ENCODE data around the gene MYRFL.

The MYRFL gene

DNA sequence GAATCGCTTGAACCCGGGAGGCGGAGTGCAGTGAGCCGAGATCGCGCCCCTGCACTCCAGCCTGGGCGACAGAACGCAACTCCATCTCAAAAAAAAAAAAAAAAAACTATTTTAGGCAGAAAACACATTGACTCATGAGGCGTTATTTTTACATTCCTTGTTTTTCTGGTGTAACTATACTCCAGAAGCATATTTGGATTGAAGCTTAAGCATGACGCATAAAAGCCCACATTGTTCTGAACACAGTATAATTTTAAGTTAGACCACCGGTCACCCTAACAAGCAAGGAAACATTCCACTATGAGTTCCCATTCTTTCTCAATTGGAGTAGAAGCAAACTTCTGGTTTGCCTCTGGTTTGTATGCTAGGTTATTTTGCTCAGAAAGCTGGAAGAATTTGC lies 173.0 kb downstream of the MYRFL start:
- Histone ChIP-seq H3K36me3 (ENCODE audit: insufficient read depth, low read length) (no peaks in the 10 kb centered on the region), H3F3A (ENCODE audit: insufficient read depth, low read length) (no peaks in the 10 kb centered on the region), H3K9me2 (ENCODE audit: low read depth, low read length) (no peaks in the 10 kb centered on the region), H3K9me3 (ENCODE audit: low read length) (peaks cover 5% of the 10 kb centered on the region), H3K4me3 (ENCODE audit: low read depth, low read length, poor library complexity, severe bottlenecking) (no peak overlapping the region), H3K27ac (ENCODE audit: low read depth, low read length, poor library complexity, severe bottlenecking) (no peak overlapping the region), H3K9ac (ENCODE audit: low read length) (no peak overlapping the region), H4K20me1 (ENCODE audit: insufficient read depth, low read length) (no peaks in the 10 kb centered on the region), H3K27me3 (ENCODE audit: insufficient read depth, low read length) (no peaks in the 10 kb centered on the region), H3K4me2 (ENCODE audit: low read length) (no peak overlapping the region), H2AFZ (ENCODE audit: low read length) (no peak overlapping the region), H3K79me2 (ENCODE audit: insufficient read depth, low read length) (no peaks in the 10 kb centered on the region), H3K4me1 (ENCODE audit: insufficient read depth, low read length, severe bottlenecking) (peaks cover 18% of the 10 kb centered on the region)
- TF ChIP-seq CTCF (IDR thresholded peaks at IDR 0.05; ENCODE audit: low read length) (no peak), EZH2 (IDR thresholded peaks at IDR 0.05; ENCODE audit: borderline replicate concordance, low read length) (no peak)

- Histone ChIP-seq H3F3A (ENCODE audit: insufficient read depth, low read length) (no peaks in the 10 kb centered on the region), H3K9me3 (ENCODE audit: low read length) (no peaks in the 10 kb centered on the region), H2AFZ (ENCODE audit: low read length) (no peak overlapping the region), H3K27me3 (ENCODE audit: insufficient read depth, low read length) (no peaks in the 10 kb centered on the region), H3K4me2 (ENCODE audit: low read length) (no peak overlapping the region), H3K9me2 (ENCODE audit: low read depth, low read length) (no peaks in the 10 kb centered on the region), H3K27ac (ENCODE audit: low read depth, low read length, poor library complexity, severe bottlenecking) (peak overlapping the region; percentile 68), H3K4me1 (ENCODE audit: insufficient read depth, low read length, severe bottlenecking) (peaks cover 18% of the 10 kb centered on the region), H3K79me2 (ENCODE audit: insufficient read depth, low read length) (no peaks in the 10 kb centered on the region), H4K20me1 (ENCODE audit: insufficient read depth, low read length) (no peaks in the 10 kb centered on the region), H3K9ac (ENCODE audit: low read length) (no peak overlapping the region), H3K4me3 (ENCODE audit: low read depth, low read length, poor library complexity, severe bottlenecking) (no peak overlapping the region), H3K36me3 (ENCODE audit: insufficient read depth, low read length) (no peaks in the 10 kb centered on the region)
- TF ChIP-seq EZH2 (IDR thresholded peaks at IDR 0.05; ENCODE audit: borderline replicate concordance, low read length) (no peak), CTCF (IDR thresholded peaks at IDR 0.05; ENCODE audit: low read length) (no peak)
Observed at GRCh38 chr12:69998922-69999321, 173.9 kb downstream of the MYRFL start.

DNA sequence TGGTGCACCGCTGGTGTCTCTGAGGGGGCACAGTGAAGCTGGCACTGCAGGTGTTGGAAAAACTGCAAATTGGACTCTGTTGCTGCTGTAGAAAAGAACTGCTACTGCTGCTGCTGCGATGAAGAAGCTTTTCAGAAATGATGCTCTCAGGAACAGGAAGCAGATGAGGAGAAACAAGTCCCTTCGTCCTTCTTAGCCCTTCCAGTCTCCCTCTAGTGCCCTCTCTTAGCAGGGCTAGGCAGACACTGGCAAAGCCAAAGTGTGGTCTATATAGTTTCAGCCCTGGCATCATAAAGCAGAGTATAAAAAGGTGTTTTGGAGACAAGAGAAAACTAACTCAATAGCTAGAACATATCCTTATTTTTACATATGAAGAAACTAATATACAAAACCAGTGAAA lies 174.5 kb downstream of the MYRFL start:
- Histone ChIP-seq H3K27ac (ENCODE audit: low read depth, low read length, poor library complexity, severe bottlenecking) (peak overlapping the region; percentile 68), H4K20me1 (ENCODE audit: insufficient read depth, low read length) (no peaks in the 10 kb centered on the region), H2AFZ (ENCODE audit: low read length) (no peak overlapping the region), H3K9me3 (ENCODE audit: low read length) (no peaks in the 10 kb centered on the region), H3K4me3 (ENCODE audit: low read depth, low read length, poor library complexity, severe bottlenecking) (no peak overlapping the region), H3K9me2 (ENCODE audit: low read depth, low read length) (no peaks in the 10 kb centered on the region), H3K79me2 (ENCODE audit: insufficient read depth, low read length) (no peaks in the 10 kb centered on the region), H3K36me3 (ENCODE audit: insufficient read depth, low read length) (no peaks in the 10 kb centered on the region), H3K4me1 (ENCODE audit: insufficient read depth, low read length, severe bottlenecking) (peaks cover 18% of the 10 kb centered on the region), H3K4me2 (ENCODE audit: low read length) (peak overlapping the region; percentile 27), H3F3A (ENCODE audit: insufficient read depth, low read length) (no peaks in the 10 kb centered on the region), H3K9ac (ENCODE audit: low read length) (no peak overlapping the region; the same call in 1 of the 2 replicates), H3K27me3 (ENCODE audit: insufficient read depth, low read length) (no peaks in the 10 kb centered on the region)
- no peak for TF ChIP-seq EZH2 (IDR thresholded peaks at IDR 0.05; ENCODE audit: borderline replicate concordance, low read length)
- peak; percentile 40 for TF ChIP-seq CTCF (IDR thresholded peaks at IDR 0.05; ENCODE audit: low read length)

All from OCI-LY1 (cell line).